GM13976 (cell line): ENCODE results near the gene DPAGT1.

Source experiments
- DNase-seq: peaks from one replicate; pipeline ENCODE4 v3.0.0; 2012; ENCODE audit warnings: low spot score
- in situ Hi-C: fragments of 300-500 bp; cut with MboI; formaldehyde crosslinking; loops from one replicate; pipeline ENCODE4 v1.12.0; 2022; ENCODE audit warnings: low sequenced_read_pairs, mixed read lengths, inconsistent platforms; ENCODE audit not compliant: unreplicated experiment
- TF ChIP-seq, protein P1 (sequence below): IDR thresholded peaks from 2 replicates; pipeline ENCODE4 v1.5.1; 2012; ENCODE audit warnings: borderline replicate concordance, mild to moderate bottlenecking; ENCODE audit not compliant: insufficient read depth; ENCODE audit errors: extremely low read depth, missing control alignments, control extremely low read depth

Gene DPAGT1

DNA sequence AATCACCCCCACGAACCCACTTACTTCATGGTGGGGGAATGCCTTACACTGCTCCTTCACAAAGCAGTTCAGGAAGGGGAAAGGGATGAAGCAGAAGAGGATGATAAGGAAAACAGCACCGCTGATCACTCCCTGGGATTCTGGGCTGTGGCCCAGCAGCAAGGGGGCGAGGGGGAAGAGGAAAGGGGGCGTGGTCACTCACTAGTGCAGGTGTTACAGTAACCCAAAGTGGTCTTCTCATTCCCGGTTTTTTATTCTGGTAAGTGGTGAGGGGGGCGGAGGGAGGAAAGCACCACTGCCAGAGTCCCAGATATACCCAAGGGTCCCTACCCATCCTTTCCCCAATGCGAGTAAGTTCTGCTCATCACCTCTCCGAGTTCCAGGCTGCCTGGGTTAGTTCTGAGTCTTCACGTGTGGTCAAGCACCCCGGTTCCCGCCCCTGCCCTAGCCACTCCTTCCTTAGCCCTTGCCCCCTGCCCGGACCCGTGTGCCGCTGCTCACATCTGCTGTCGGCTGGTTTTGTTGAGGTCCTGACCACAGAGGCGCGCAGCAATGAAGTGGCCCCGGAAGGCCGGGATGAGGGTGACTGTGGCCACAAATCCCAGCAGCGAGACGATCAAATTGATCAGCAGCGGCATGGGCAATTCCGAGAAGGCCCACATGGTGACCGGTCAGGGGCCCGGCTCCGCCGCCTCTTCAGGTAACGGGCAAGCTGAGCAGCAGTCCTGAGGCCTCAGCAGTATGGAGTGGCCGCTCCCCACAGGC, 477 bp downstream of the DPAGT1 start:
- in situ Hi-C loops = no loop called here
- DNase-seq = no peak
- TF ChIP-seq, protein P1, sequence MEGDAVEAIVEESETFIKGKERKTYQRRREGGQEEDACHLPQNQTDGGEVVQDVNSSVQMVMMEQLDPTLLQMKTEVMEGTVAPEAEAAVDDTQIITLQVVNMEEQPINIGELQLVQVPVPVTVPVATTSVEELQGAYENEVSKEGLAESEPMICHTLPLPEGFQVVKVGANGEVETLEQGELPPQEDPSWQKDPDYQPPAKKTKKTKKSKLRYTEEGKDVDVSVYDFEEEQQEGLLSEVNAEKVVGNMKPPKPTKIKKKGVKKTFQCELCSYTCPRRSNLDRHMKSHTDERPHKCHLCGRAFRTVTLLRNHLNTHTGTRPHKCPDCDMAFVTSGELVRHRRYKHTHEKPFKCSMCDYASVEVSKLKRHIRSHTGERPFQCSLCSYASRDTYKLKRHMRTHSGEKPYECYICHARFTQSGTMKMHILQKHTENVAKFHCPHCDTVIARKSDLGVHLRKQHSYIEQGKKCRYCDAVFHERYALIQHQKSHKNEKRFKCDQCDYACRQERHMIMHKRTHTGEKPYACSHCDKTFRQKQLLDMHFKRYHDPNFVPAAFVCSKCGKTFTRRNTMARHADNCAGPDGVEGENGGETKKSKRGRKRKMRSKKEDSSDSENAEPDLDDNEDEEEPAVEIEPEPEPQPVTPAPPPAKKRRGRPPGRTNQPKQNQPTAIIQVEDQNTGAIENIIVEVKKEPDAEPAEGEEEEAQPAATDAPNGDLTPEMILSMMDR = no peak

DNA sequence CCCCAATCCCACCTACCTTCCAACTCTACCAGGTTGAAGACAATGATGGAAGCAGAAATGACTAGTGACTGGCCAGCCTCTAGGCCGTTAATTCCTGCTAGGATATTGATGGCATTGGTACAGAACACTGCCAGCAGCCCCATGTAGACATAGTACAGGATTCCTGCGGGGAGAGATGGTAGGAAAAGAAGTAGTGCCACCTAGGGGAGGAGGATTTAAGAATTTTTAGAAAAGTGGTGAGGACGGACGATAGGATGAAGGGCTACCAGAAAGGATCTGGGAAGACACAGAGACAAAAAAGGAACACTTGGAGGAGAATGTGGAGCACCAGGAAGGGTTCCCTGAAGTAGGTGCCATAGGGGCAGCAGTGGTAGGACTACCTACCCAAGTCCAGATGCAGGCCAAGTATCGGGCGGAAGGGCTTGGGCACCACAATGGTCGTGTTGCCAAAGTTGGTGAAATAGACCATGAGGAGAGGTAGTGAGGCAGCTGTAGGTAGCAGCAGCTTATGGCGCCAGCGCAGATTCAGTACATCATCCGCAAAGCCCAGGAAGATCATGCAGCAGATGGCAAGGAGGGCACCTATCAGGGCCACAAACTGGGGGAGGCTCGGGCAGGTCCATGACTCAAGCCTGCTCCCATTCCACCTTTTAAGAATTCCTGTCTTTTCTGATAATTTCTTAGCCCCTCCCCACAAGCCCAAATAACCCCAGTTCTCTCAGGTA, 1.2 kb downstream of the DPAGT1 start:
- TF ChIP-seq, protein P1 = peak; percentile 21
- no peak for DNase-seq
- in situ Hi-C loops = no loop called here

DNA sequence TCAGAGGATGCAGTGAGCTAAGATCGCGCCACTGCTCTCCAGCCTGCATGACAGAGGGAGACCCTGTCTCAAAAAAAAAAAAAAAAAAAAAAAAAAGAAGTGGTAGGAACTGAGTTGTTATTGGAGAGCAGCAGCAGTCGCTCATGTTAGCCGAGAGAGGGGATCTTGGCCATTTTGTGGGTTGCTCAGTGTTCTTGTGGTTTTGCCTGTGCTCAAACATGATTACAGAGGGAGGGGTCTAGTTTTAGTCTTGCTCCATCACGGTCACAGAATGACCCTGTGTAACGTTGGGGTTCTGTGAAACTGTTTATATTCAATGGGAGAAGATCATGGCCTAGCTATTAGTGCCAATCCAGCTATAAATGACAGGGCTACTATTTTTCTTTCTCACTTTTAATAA, 1.9 kb downstream of the DPAGT1 start:
- DNase-seq = no peak
- in situ Hi-C loops = no loop called here
- TF ChIP-seq, protein P1 = no peak

DNA sequence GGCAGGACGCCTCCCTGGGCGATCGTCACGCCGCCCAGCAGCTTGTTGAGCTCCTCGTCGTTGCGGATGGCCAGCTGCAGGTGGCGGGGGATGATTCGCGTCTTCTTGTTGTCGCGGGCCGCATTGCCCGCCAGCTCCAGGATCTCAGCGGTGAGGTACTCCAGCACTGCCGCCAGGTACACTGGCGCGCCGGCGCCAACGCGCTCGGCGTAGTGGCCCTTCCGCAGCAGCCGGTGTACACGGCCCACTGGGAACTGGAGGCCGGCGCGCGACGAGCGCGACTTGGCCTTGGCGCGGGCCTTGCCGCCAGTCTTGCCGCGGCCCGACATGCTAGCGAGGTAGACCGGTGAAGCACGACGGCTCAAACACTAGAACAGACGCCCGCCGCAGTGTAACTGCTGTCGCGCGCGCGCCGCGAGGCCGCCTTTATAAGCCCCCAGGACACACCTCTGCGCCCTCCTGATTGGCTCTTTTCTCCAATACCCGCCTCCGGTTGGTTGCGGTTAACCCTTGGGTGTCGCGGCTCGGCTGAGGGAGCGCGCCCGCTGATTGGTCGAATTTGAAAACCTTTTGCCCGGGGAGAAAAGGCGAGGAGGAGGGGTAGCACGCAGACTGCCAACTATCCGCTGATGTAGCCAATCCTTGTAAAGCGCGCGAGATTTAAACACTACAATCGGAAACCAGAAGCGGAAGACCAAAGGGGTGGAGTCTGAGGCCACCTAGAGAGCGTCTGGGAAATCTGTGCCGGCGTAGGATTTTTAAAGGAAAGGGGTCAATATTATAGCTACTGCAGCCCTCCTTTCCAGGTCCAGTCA, 6.4 kb downstream of the DPAGT1 start:
- TF ChIP-seq, protein P1 = no peak
- in situ Hi-C loops = no loop called here
- DNase-seq = peak; percentile 97

DNA sequence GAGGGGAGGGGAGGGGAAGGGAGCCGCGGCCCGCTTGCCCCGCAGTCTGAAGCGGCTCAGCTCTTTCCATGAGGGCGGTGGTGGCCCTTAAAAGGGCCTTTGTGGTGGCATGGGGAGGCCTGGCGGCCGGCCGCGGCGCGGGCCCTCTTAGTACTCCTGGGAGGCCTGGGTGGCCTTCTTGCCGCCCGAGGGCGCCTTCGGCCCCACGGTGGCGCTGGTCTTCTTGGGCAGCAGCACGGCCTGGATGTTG, 6.9 kb downstream of the DPAGT1 start:
- in situ Hi-C loops = no loop called here
- DNase-seq = peak; percentile 73
- TF ChIP-seq, protein P1 = peak; percentile 89

DNA sequence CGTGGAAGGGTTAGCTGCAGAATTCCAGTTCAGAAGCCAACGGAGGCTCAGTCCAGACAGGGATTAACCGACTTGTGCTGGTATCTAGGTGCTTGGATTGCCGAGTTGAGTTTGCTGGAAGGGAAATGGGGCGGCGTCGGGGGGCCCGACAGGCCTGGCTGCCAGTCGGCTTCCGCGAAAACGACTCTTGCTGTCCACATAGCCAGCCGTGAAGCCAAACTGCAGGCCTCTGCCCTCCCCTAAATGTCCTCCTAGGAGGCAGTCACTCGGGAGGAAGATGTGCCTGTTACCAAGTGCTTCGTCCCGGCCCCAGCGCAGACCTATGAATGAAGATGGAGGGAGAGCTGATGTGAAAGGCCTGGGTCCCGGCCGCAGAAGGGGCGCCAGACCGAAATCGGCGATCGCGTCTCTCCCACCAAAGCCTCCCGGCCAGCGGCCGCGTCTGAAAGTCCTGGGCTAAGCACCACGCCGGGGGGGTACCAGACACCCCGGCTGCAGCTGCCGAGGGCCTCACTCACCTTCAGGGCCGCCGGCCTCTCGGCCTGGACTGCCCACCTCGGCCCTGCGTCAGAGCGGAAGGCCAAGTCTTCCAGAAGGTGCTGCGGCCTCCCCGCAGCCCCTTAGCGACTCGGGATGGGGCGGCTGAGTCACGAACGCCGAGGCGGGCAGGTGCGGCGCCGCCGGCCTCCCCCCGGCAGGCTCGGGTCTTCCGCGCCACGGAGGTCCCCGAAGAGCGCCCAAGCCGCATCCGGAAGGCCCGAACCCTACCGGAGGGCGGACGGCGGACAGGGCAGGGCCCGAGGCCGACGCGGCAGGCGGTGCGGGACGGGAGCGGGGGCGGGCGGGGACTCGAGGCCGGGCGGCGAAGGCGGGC, 7.5 kb downstream of the DPAGT1 start:
- in situ Hi-C loops = no loop called here
- DNase-seq = peak; percentile 48
- TF ChIP-seq, protein P1 = no peak
